Brain pericyte (primary cell): ENCODE results near the gene IGSF11.
"Not testable (repeated sequence)": the region's sequence is repeated elsewhere in the genome, so short reads cannot be mapped to it uniquely, and the experiment has no call there.

Experiments
- DNase-seq: peaks from one replicate; pipeline ENCODE4 v3.0.0-alpha.2; 2012; ENCODE audit warnings: low read depth, low spot score

The IGSF11 gene

DNA sequence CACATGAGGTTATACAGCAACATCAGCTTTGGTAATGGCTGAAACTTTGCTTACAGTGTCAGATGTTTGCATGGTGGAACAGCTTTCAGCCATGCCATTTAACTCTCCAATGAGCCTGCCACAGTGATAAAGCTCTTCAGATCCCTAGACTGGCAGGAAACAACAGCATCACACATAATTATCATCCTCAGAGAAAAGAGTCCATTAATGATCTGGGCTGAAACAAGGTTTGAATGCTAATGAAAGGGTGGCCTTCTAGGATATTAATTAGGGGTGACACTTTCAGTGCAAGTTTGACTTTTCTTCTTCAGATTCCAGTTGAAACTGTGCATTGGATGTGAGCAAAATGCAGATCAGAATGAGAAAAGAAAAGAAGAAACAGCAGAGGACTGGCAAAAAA is 166.6 kb downstream of the IGSF11 start:
- no peak for DNase-seq

DNA sequence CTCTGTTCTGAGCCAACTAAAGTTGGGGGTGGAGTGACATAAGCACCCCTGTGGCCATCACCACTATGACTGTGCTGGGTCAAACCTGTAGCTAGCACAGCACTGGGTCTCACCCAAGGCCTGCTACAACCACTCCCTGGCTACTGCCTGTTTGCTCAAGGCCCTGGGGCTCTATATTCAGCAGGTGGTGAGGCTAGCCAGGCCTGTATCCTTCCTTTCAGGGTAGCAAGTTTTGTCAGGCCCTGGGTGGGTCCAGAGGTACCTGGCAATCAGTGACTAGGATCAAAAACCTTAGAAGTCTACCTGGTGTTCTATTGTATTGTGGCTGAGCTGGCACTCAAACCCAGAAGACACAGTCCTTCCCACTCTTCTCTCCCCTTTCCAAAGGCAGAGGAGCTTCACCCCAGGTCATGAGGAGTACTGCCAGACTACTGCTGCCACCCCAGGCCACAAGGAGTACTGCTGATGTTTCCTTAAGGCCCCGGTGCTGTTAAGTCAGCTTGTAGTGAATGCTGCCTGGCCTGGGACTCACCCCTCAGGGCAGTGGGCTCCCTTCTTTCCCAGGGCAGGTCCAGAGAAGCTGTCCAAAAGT is 170.8 kb downstream of the IGSF11 start:
- no peak for DNase-seq

GRCh38 chr3:118859950-118860349 is 174.7 kb downstream of the IGSF11 start:
- no peak for DNase-seq

GRCh38 chr3:118851466-118852193 is 183.0 kb downstream of the IGSF11 start:
- DNase-seq = not testable (repeated sequence)

GRCh38 chr3:118850687-118851086 is 184.0 kb downstream of the IGSF11 start:
- no peak for DNase-seq
